ENCODE data around the gene CTSE. TPM values are rescaled to one million over a fixed set of nuclear protein-coding genes. Genes with fewer than 3 reads are reported as not detected.
"Not testable (repeated sequence)": the region's sequence is repeated elsewhere in the genome, so short reads cannot be mapped to it uniquely, and the experiment has no call there.

CTSE gene
- total and polyA plus RNA-seq, 12 donors: 0.07 to 0.11 TPM; not detected in 10

DNA sequence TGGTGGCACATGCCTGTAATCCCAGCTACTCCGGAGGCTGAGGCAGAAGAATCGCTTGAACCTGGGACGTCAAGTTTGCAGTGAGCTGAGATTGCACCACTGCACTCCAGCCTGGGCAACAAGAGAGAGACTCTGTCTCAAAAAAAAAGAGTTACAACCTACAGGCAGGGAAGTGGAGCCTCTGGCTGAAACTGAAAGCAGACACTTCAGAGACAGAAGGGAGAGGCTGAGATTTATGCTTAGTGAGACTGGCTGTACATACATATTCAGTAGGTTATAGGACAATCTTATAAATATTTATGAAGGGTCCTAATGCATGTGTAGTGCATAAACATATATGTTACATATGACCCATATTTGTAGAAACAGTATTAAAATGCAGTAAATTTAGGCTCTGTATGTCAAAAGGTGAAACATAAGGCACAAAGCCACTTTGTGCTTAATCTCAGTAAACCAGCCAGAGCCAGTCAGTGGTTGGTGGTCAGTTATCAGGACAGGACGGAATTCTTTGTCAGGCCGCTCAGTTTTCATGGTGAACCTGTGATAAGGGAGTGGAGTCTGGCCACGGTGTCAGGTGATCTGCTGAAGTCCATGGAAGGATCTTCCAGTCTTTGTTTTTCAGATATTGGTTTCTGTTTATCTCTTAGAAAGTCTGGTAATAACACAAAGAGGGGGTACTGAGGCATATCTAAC lies 42.9 kb upstream of the CTSE start:
- WGBS, 4 donors: 75 to 90% (median 79%) methylated on average over 5 to 6 of the region's 6 CpGs
- intact Hi-C loops (cut with DNase I): no loop called here
- TF ChIP-seq CTCF (IDR thresholded peaks at IDR 0.05): no peak
- TF ChIP-seq POLR2A (IDR thresholded peaks at IDR 0.05): no peak
- Histone ChIP-seq H3K27me3 (no peaks in the 10 kb centered on the region), H3K4me1 (replicated peaks in 1 of 2) (no peaks in the 10 kb centered on the region), H3K4me3 (no peak overlapping the region), H3K36me3 (replicated peaks in 1 of 2) (no peaks in the 10 kb centered on the region), H3K27ac (no peak overlapping the region), H3K9me3 (replicated peaks in 1 of 3) (no peaks in the 10 kb centered on the region)
- no peak for DNase-seq

DNA sequence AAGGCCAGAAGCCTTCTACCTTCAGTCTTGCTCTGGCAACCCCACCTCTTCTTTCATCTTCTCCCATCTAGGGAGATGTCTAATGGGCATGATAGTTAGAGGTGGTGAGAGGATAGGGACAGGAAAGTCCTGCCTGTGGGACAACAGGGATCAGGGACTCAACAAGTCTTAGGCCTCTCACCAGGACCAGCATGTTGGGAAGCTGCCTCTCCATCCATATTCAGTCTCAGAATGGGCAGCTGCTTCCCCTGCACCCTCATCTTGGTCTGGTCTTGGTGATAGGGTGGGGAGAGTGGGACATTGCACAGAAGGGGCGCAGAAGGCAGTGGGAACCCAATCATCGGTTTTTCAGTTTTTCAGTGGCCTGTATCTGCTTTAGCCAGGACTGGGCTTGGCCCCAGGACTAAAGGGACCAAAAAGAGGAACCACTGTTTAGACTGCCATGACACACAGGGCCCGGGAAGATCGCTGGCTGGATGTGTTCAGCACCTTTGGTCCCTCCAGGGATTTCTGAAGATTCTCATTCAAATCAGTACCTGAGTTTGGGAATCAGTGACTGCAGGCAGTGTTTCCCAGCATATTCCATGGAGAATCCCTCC lies 42.0 kb upstream of the CTSE start:
- TF ChIP-seq CTCF (IDR thresholded peaks at IDR 0.05): no peak
- TF ChIP-seq POLR2A (IDR thresholded peaks at IDR 0.05): no peak
- 75 to 96% (median 89%) methylated on average over 3 to 4 of the region's 4 CpGs for WGBS, 4 donors
- no peak overlapping the region for H3K27ac ChIP-seq
- intact Hi-C loops (cut with DNase I): no loop called here
- no peaks in the 10 kb centered on the region for H3K36me3 ChIP-seq (replicated peaks in 1 of 2)
- no peak for DNase-seq
- no peaks in the 10 kb centered on the region for H3K4me1 ChIP-seq (replicated peaks in 1 of 2)
- no peak overlapping the region for H3K4me3 ChIP-seq
- no peaks in the 10 kb centered on the region for H3K9me3 ChIP-seq (replicated peaks in 1 of 3)
- no peaks in the 10 kb centered on the region for H3K27me3 ChIP-seq

GRCh38 chr1:206064501-206064900 lies 40.8 kb upstream of the CTSE start:
- H3K27ac ChIP-seq; H3K4me1 ChIP-seq (replicated peaks in 1 of 2); H3K27me3 ChIP-seq; DNase-seq; H3K9me3 ChIP-seq (replicated peaks in 1 of 3); H3K4me3 ChIP-seq; intact Hi-C loops (cut with DNase I); H3K36me3 ChIP-seq (replicated peaks in 1 of 2): not testable (repeated sequence)
- 93 to 99% (median 97%) methylated on average over 7 to 20 of the region's 25 CpGs for WGBS, 4 donors

GRCh38 chr1:206064001-206064400 lies 40.3 kb upstream of the CTSE start:
- 95 to 97% (median 95%) methylated on average over 11 to 26 of the region's 35 CpGs; no CpG with 5 or more reads in 1 of the 4 donors for WGBS, 4 donors
- DNase-seq; H3K4me3 ChIP-seq; H3K4me1 ChIP-seq (replicated peaks in 1 of 2); H3K9me3 ChIP-seq (replicated peaks in 1 of 3); H3K27me3 ChIP-seq; H3K36me3 ChIP-seq (replicated peaks in 1 of 2); H3K27ac ChIP-seq; intact Hi-C loops (cut with DNase I): not testable (repeated sequence)

GRCh38 chr1:206062464-206062863 lies 38.8 kb upstream of the CTSE start:
- DNase-seq: no peak
- H3K27ac ChIP-seq: no peak overlapping the region
- TF ChIP-seq CTCF (IDR thresholded peaks at IDR 0.05): no peak
- H3K4me3 ChIP-seq: no peak overlapping the region
- intact Hi-C loops (cut with DNase I): no loop called here
- no peaks in the 10 kb centered on the region for H3K9me3 ChIP-seq (replicated peaks in 1 of 3)
- no peaks in the 10 kb centered on the region for H3K27me3 ChIP-seq
- no peaks in the 10 kb centered on the region for H3K4me1 ChIP-seq (replicated peaks in 1 of 2)
- WGBS, 4 donors: 77 to 91% (median 83%) methylated on average over 4 to 6 of the region's 6 CpGs
- H3K36me3 ChIP-seq (replicated peaks in 1 of 2): no peaks in the 10 kb centered on the region
